ENCODE measurements around the gene FHOD3.
"Not testable (repeated sequence)": the region's sequence is repeated elsewhere in the genome, so short reads cannot be mapped to it uniquely, and the experiment has no call there.

Gene FHOD3

DNA sequence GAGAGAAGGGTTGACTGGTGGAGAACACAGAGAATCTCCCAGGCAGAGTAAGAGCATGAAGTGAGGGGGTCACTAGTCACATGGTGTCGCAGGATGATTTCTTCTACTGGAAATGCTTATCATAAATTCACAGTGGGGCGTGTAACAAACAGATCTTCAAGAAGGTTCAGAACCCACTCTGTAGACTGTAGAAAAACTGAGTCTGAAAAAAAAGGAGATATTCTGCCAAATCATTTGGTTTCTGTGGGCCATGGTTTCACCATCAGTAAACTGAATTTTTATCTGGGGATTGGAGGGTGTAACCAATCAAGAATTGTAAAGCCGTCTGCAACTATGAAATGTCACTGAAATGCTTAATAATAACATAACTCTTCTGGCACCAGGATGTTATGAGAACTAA lies 516.3 kb downstream of the FHOD3 start:
- no peak for DNase-seq

DNA sequence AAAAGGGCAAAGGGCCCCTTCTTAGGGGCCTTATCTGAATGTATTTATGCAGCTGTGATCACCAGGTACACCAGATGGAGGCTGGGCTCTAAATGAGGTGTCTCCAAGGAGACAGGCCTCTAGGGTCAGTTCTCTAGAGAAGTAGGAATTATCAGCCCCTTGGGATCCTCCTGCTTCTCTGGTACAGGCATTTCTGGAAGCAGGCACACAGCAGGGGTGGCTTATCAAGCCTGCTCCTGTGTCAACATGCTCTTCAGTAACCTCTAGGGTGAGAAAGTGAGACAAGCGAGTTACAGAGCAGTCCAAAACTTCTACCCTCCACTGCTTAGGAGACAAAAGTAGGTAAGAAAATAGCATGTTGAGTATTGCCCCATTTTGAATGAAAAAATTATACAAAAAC lies 517.5 kb downstream of the FHOD3 start:
- no peak for DNase-seq

GRCh38 chr18:36816096-36816495 lies 518.6 kb downstream of the FHOD3 start:
- DNase-seq: not testable (repeated sequence)

- no peak for DNase-seq
Measured at GRCh38 chr18:36817039-36817438, 519.5 kb downstream of the FHOD3 start.

DNA sequence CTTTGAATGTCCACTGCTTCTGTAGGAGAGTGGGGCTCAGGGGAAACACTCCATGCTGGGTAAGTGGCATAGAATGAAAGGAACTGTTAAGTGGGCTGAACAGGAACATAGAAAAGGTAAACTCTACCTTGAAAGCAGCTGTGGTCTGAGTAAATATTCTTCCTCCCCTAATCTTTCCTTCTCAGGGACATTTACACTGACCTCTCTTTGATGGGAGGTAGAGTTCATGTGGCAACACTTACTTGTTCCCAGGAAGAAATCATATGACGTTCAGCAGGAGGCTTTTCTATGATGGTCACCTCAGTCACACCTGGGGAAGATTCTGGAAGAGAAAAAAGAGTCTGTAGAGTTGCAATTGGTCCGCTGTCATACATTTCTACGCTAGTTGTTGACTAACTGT lies 521.1 kb downstream of the FHOD3 start:
- DNase-seq: no peak

GRCh38 chr18:36819621-36820020 lies 522.1 kb downstream of the FHOD3 start:
- no peak for DNase-seq

GRCh38 chr18:36821681-36822080 lies 524.2 kb downstream of the FHOD3 start:
- no peak for DNase-seq

GRCh38 chr18:36825526-36825925 lies 528.0 kb downstream of the FHOD3 start:
- no peak for DNase-seq

DNA sequence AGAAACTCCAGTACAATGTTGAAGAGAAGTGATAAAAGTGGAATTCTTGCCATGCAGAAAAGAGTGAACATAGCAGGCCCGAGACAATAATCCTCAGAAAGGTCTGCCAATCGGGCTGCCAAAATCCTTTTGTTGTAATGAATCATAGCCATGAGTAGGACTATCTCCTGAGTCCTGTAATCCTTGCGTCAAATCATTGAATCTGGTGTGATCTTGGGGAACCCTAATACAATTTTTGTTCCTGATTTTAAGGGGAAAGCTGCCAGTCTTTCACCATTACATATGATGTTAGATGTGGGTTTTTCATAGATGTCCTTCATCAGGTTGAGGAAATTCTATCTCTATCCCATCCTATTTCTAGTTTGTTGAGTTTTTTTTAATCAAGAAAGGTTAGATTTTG lies 529.0 kb downstream of the FHOD3 start:
- DNase-seq: no peak

DNA sequence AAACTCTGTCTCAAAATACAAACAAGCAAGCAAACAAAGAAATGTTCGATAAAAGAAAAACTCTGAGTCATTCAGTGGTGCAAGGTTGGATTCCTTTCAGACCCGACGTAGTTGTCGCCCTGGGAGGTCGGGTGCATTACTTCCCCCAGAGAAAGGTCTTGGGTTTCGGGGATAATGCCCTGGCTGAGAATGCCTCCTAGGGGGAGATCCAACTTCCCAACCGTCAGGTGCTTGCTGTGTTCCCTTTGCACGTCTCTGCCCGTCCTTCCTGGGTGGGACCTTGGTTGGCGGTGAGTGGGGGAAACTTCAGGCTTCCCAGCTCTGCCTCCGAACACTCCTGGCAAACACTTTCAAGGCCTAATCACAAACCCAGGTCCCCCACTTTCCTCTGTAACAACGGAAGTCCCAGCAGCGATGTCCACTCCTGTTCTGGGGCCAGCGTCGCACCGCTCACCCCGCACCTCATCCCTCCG lies 530.7 kb downstream of the FHOD3 start:
- peak; percentile 10 for DNase-seq

DNA sequence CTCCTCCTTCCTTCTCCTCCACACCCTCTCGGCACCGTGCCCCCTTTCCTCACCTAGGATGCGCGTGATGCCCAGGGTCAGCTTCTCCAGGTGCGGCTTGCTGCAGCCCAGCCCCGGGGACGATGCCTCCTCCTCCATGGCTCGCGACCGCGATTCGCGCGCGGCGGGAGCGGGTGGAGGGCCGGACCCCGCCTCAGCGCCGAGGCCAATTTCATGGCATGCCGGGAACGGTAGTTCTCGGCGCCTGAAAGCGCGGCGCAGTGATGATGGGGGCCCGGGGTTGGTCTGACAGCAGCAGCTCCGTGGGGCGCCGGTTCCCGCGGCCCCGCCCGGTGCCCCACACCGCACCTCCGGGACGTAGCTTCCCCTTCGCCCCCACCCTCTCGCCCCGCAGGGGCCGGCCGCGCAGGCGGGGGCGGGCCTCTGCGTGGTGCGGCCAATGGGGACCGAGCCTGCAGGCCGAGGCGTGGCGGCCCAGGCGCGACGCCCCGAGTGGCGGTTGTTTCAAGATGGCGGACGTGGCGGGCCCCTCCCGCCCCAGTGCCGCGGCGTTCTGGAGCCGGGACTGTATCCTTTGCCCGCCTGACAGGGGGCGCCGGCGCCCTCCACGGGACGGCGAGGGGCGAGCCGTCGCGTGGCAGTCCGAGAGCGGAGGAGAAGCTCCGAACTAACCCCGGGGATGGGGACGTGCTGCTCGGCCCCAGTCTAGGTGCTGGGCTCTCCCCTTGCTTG lies 531.3 kb downstream of the FHOD3 start, which contains the start of the genes KIAA1328 and TPGS2:
KIAA1328 (plus strand) TSS at position 498 of the 732 bp plus-strand sequence; CDS start at position 510, 12 bp downstream.
TPGS2 (minus strand) TSS at position 373 of the 732 bp plus-strand sequence; CDS start at position 138, 235 bp downstream.
- DNase-seq: peak; percentile 86

All from central memory CD4-positive, alpha-beta T cell (primary cell).